ENCODE results near the gene CCDC40.

The CCDC40 gene

DNA sequence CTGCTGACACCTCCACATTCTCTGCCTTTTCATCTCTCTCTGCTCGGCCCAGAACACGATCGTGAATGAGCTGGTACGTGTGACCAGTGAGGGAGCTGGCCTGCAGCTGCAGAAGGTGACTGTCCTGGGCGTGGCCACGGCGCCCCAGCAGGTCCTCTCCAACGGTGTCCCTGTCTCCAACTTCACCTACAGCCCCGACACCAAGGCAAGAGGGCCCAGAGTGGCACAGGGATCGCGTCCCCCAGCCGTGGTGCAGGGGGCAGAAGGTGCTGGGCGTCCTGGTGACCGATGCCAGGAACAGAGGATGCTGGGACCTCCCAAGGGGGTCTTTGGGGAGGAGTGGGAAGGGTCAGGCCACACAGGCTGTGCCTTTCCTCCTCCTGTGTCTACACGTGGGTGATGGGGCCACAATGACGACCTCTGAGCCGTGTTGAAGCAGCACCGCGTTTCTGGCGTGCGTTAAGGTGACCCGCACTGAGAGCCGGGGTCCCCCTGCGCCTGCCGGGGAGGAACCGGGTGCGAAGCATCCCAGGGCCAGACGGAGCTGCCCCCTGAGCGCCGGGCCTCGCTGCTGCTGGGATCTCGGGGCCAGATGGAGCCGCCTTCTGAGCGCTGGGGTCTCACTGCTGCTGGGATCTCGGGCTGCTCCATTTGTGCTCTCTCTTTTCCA lies 82.3 kb downstream of the CCDC40 start:
- DNase-seq, result no peak

- no peak for DNase-seq
These were observed 82.9 kb downstream of the CCDC40 start for GRCh38 chr17:80119271-80119791.

- no peak for DNase-seq
These were observed 83.4 kb downstream of the CCDC40 start for GRCh38 chr17:80119839-80120238.

DNA sequence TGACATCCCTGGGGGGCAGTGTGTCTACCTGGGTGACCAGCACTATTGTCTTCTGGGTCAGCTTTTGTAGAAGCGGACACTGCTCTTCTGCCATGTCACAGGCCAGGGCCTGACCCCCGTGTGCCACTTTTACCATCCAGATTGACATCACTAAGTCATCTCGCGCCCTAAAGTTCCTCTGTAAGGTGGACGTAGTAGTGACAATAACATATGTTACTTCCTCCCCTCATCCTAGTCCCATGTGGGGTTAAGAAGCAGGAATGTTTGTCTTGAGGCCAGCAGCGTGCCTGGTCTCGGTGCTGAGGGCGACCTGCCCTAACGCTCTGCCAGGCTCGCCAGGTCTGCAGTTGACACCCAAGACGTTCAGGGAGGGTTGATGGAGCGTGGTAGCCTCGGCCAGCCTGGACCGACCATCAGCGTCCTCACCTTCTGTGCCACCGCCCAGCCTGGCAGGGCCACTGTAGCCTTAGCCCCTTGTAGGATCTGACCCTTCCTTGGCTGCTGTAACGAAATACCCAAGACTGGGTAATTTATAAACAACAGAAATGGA lies 85.7 kb downstream of the CCDC40 start:
- no peak for DNase-seq

GRCh38 chr17:80122926-80123505 lies 86.6 kb downstream of the CCDC40 start:
- DNase-seq, result no peak

- no peak for DNase-seq
These were observed 87.3 kb downstream of the CCDC40 start for GRCh38 chr17:80123791-80124190.

DNA sequence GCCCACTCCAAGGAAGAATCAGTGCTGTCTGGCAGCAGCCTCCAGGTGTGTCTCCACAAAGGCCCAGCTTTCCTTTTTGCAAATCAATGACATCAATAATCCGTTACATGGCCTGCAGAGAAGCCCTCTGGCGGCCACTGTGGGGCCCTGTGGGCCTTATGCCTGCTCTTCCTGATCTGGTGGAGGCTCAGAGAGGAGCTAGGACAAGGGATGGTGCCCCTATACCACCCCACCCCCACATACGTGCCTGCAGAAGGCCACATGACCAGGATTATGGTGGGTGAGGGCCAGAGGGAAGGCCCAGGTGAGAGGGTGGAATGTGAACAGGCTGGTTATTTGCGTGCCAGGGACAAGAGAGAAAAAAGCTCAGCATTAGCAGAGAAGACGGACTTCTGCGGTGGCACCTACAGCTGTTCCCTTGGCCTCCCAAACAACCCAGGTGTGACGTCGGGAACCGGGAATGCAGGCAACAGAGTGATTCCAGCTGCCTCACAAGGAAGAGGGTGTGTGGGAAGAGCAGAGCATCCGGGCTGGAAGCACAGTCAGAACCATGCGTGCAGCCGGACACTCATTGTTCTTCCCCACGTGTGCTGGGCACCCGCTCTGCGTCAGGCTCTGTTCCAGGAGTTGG lies 88.0 kb downstream of the CCDC40 start:
- no peak for DNase-seq

DNA sequence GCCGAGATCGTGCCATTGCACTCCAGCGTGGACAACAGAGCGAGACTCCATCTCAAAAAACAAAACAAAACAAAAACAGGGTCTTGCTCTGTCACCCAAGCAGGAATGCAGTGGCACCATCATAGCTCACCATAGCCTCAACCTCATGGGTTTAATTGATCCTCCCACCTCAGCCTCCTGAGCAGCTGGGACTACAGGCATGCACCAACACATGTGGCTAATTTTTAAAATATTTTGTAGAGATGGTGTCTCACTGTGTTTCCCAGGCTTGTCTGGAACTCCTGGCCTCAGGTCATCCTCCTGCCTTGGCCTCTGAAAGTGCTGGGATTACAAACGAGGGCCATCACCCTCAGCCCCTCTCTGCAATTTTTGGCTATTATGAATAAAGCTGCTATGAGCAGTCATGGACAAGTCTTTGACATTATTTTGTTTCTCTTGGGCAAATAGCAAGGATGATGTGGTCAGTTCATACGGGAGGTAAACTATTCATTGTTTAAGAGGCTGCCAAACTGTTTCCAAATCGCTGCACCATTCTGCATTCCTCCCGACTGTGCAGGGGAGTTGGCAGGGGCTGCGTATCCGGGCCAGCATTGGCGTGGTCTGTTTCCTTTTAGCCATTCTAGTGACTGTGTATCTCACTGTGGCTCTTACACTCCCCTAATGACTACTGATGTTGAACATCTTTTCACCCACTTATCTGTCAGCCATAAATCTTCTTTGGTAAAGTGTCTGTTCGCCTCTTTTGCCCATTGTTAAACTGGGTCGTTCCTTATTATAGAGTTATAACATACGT lies 89.4 kb downstream of the CCDC40 start:
- no peak for DNase-seq

DNA sequence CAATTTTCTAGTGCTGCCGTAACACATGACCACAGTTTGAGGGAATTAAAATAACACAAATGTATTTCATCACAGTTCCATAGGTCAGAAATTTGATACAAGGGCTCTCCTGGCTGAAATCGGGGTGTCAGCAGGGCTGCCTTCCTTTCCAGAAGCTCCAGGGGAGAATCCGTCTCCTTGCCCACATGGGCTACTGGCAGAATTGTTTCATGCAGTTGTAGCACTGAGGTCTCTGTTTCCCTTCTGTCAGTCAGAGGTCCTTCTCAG lies 89.9 kb downstream of the CCDC40 start:
- no peak for DNase-seq

GRCh38 chr17:80129006-80129565 lies 92.6 kb downstream of the CCDC40 start:
- no peak for DNase-seq

DNA sequence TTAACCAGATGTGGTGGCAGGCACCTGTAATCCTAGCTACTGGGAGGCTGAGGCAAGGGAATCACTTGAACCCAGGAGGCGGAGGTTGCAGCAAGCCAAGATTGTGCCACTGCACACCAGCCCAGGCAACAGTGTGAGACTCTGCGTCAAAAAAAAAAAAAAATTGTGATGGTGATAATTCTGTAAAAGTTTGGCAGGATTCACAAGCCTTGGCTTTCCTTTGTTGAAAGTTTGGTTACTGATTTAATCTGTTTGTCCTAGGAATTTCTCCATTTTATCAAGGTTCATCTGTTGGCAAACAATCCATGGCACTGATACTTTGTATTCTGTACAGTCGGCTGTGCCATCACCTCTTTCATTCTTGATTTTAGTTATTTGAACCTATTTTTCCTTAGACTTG lies 94.5 kb downstream of the CCDC40 start:
- DNase-seq, result no peak

GRCh38 chr17:80132906-80133625 lies 96.6 kb downstream of the CCDC40 start:
- DNase-seq, result no peak

DNA sequence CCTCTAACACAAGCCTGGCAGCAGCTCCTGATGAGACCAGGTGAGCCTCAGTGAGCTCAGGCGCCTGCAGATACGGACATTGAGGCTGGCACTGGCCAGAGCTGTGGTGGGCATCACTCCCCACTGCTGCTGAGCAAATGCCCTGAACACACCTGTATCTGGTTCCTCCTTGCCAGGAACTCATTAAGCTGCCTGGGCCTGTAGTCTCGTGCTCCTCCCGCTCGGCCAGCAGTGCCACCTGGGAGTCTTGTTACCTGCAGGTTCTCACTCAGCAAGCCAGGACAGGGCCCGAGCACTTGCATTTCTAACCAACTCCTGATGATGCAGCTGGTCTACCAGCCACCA lies 97.2 kb downstream of the CCDC40 start:
- DNase-seq, result no peak

- no peak for DNase-seq
These were observed 100.7 kb downstream of the CCDC40 start for GRCh38 chr17:80137131-80137530.

DNA sequence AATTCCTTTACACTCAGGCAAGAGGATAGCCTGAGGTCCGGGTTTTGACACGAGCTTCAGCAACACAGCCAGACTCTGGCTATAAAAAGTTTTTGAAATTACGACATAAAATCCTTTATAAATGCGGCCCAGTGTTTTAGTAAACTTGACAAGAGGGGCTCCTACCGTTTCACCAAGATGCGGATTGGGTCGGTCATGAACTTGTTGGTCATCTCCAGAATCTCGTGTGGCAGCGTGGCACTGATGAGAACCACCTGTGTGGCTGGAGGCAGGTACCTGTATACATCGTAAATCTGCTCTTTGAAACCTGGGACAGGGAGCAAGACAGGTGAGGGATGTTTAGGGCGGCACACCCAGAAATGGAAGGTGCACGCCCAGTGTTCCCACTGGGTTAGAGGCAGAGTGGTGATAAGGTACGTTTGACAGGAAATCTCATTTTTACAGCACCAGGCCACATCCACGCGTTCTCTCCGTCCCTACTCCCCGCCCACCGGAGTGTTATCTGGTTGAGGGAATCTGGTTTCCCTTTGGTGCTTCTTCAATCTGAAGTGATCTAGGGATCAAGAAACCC lies 102.5 kb downstream of the CCDC40 start:
- DNase-seq, result no peak

DNA sequence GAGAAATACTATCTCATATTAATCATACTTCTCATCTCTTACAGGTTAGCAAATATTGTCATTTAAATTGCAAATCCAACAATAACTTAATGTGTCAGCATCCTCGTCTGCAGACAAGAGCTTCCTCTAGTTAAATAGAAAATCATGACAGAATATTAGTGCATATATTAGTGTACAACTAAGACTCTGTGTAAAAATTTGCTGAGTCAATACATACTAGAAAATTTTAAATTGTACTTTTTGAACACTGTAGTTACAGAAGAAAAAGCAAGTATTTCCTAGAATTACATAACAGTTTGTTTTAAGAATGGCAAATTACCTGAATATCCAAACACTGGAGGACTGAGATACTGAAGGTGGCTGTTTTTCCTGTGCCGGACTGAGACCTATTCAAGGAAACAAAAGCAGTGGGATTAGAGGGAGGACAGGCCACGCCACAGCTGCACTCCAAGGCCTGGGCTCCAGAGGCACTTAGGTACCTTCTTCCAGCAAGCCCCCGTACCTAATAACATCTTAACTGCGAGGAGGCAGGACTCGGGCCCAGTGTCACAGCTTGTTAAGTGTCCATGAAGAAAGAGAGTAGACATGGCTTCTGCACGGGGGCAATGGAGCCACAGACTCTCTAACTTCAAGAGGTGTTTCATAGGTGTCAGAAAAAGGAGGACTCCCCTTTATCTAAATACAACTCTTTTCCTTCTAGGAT lies 105.2 kb downstream of the CCDC40 start:
- DNase-seq, result no peak

DNA sequence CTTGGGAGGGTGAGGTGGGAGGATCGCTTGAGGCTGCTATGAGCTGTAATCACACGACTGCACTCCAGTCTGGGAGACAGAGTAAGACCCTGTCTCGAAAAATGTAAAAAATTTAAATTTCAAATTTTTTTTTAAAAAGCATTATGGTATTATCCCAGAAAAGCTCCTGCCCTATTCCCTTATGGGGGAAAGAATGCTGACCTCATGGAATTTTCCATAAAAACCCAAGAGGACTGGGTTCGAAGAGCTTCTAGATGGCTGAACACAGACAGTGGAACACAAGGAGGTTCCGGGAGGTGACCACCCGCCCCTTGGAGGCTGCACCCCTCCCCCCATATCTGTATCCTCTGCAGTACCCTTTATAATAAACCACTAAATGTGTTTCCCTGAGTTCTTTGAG lies 106.5 kb downstream of the CCDC40 start:
- no peak for DNase-seq

GRCh38 chr17:80145076-80146075 lies 108.9 kb downstream of the CCDC40 start:
- DNase-seq, result no peak

GRCh38 chr17:80146121-80147034 lies 109.9 kb downstream of the CCDC40 start:
- DNase-seq, result no peak
